PFSK-1 (cell line): ENCODE data around the gene PTH1R.

ENCODE experiments used
- FOXP2 ChIP-seq: optimal IDR thresholded peaks from 2 replicates; pipeline ENCODE3; 2011; ENCODE audit warnings: borderline replicate concordance, control low read depth, inconsistent platforms; ENCODE audit not compliant: insufficient read depth; ENCODE audit errors: extremely low read length, extremely low read depth
- POLR2AphosphoS5 ChIP-seq: IDR thresholded peaks from 2 replicates; pipeline ENCODE4 v1.6.1; 2012; ENCODE audit warnings: low read depth, mild to moderate bottlenecking, control low read depth, low read length, moderate library complexity
- SIN3A ChIP-seq: IDR thresholded peaks from 2 replicates; pipeline ENCODE4 v1.6.1; 2012; ENCODE audit warnings: mild to moderate bottlenecking, low read length, moderate library complexity, borderline replicate concordance; ENCODE audit not compliant: insufficient read depth
- TAF1 ChIP-seq: IDR thresholded peaks from 2 replicates; pipeline ENCODE4 v1.6.1; 2012; ENCODE audit warnings: low read length, control low read depth, borderline replicate concordance; ENCODE audit not compliant: insufficient read depth
- TF ChIP-seq, protein P1 (sequence below), 2 experiments: IDR thresholded peaks; 2 replicates each; pipeline versions ENCODE4 v1.6.1 to v1.8.0; 2011 to 2012; ENCODE audit warnings: low read depth in 2 of 2, low read length in 2 of 2, control low read depth in 1 of 2, inconsistent platforms in 1 of 2, mild to moderate bottlenecking in 1 of 2, moderate library complexity in 1 of 2; ENCODE audit not compliant: insufficient read depth in 1 of 2

- TF ChIP-seq TAF1: no peak
- no peak for TF ChIP-seq POLR2AphosphoS5
- TF ChIP-seq, protein P1, sequence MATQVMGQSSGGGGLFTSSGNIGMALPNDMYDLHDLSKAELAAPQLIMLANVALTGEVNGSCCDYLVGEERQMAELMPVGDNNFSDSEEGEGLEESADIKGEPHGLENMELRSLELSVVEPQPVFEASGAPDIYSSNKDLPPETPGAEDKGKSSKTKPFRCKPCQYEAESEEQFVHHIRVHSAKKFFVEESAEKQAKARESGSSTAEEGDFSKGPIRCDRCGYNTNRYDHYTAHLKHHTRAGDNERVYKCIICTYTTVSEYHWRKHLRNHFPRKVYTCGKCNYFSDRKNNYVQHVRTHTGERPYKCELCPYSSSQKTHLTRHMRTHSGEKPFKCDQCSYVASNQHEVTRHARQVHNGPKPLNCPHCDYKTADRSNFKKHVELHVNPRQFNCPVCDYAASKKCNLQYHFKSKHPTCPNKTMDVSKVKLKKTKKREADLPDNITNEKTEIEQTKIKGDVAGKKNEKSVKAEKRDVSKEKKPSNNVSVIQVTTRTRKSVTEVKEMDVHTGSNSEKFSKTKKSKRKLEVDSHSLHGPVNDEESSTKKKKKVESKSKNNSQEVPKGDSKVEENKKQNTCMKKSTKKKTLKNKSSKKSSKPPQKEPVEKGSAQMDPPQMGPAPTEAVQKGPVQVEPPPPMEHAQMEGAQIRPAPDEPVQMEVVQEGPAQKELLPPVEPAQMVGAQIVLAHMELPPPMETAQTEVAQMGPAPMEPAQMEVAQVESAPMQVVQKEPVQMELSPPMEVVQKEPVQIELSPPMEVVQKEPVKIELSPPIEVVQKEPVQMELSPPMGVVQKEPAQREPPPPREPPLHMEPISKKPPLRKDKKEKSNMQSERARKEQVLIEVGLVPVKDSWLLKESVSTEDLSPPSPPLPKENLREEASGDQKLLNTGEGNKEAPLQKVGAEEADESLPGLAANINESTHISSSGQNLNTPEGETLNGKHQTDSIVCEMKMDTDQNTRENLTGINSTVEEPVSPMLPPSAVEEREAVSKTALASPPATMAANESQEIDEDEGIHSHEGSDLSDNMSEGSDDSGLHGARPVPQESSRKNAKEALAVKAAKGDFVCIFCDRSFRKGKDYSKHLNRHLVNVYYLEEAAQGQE (IDR thresholded peaks at IDR 0.05; ENCODE audit: insufficient read depth in 1 of 2, low read depth in 2 of 2, low read length in 2 of 2): no peak
- TF ChIP-seq SIN3A: no peak
- TF ChIP-seq FOXP2: no peak
Observed at GRCh38 chr3:46833346-46834300, 43.9 kb upstream of the PTH1R start.
